Measurements from ENCODE around the gene GSTK1. TPM values are rescaled to one million over a fixed set of nuclear protein-coding genes. Genes with fewer than 3 reads are reported as not detected.
A peak's percentile ranks its signal among the peaks of the same experiment; 100 is the strongest.
"Not testable (repeated sequence)": the region's sequence is repeated elsewhere in the genome, so short reads cannot be mapped to it uniquely, and the experiment has no call there.

GSTK1 gene
- polyA plus RNA-seq, 1 donor from 2014 or later: 12.8 TPM

DNA sequence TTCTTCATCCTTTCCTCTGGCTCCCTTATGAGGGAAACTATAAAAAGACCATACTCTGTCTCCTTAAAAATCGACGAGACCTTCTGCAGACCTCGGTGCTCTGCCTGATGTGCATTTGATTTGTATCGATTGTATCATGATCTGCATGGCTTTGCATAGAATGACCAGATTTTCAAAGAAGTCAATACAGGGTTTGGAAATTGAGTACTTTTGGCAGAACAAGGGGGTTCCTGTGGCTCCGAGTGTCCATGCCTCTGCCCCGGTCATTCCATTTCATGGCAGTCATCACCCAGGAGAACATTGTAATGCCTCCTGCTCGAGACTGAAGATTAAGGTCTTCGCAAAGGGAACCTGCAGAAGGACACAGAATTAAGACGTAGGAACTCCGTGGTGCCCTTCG, 25.6 kb downstream of the GSTK1 start:
- no peaks in the 10 kb centered on the region for H3K9me2 ChIP-seq (ENCODE audit: insufficient read depth, low read length)
- H3K4me2 ChIP-seq (ENCODE audit: low read length): peak overlapping the region; percentile 90
- H4K20me1 ChIP-seq (ENCODE audit: insufficient read depth): no peaks in the 10 kb centered on the region
- H3K36me3 ChIP-seq (ENCODE audit: insufficient read depth, low read length): peaks cover 4% of the 10 kb centered on the region
- no peaks in the 10 kb centered on the region for H3K27me3 ChIP-seq (ENCODE audit: insufficient read depth, low read depth, low read length)
- no peaks in the 10 kb centered on the region for H3K9me3 ChIP-seq (ENCODE audit: low read length)
- H2AFZ ChIP-seq (ENCODE audit: low read depth, low read length): peak overlapping the region; percentile 96
- TF ChIP-seq MXI1 (conservative IDR thresholded peaks at IDR 0.05; ENCODE audit: poor library complexity, severe bottlenecking) (no peak), CTCF (IDR thresholded peaks at IDR 0.05; ENCODE audit: poor library complexity, severe bottlenecking) (no peak), RAD21 (conservative IDR thresholded peaks at IDR 0.05) (no peak), EP300 (conservative IDR thresholded peaks at IDR 0.05; ENCODE audit: poor library complexity, severe bottlenecking) (no peak), SMC3 (conservative IDR thresholded peaks at IDR 0.05; ENCODE audit: poor library complexity) (peak; percentile 9), REST (IDR thresholded peaks at IDR 0.05; ENCODE audit: borderline replicate concordance) (no peak)
- peak overlapping the region; percentile 89 for H3K27ac ChIP-seq (ENCODE audit: low read length)
- no peaks in the 10 kb centered on the region for H3F3A ChIP-seq (ENCODE audit: insufficient read depth, low read length, poor library complexity, severe bottlenecking)
- H3K4me3 ChIP-seq (ENCODE audit: low read length): peak overlapping the region; percentile 98
- peak overlapping the region; percentile 97 for H3K9ac ChIP-seq (ENCODE audit: low read length)
- H3K79me2 ChIP-seq (replicated peaks; ENCODE audit: insufficient read depth, low read length): peaks cover 40% of the 10 kb centered on the region

DNA sequence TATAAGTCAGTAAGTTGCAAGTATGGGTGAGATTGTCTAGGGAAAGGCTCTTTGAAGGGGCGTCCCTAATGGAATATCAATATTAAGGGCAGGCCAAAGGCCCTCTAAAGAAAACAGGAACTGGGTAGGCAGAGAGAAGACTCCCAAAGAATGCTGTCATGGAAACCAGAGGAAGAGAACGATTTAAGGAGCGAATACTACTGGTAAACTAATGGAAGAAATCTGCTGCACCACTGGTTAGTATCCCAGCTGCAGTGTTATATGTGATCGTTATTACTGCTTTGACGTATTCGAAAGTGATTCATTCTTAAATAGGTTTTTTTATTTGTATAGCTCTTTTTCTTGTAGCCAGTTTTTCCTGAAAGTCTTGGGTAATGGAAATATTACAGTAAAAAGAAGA, 26.2 kb downstream of the GSTK1 start:
- Histone ChIP-seq H2AFZ (ENCODE audit: low read depth, low read length) (no peak overlapping the region), H3K9me2 (ENCODE audit: insufficient read depth, low read length) (no peaks in the 10 kb centered on the region), H3K27me3 (ENCODE audit: insufficient read depth, low read depth, low read length) (no peaks in the 10 kb centered on the region), H3K9me3 (ENCODE audit: low read length) (no peaks in the 10 kb centered on the region), H3F3A (ENCODE audit: insufficient read depth, low read length, poor library complexity, severe bottlenecking) (no peaks in the 10 kb centered on the region), H3K4me2 (ENCODE audit: low read length) (peak overlapping the region; percentile 90), H3K27ac (ENCODE audit: low read length) (peak overlapping the region; percentile 89), H3K36me3 (ENCODE audit: insufficient read depth, low read length) (peaks cover 4% of the 10 kb centered on the region), H3K9ac (ENCODE audit: low read length) (peak overlapping the region; percentile 97), H3K79me2 (replicated peaks; ENCODE audit: insufficient read depth, low read length) (peaks cover 40% of the 10 kb centered on the region), H4K20me1 (ENCODE audit: insufficient read depth) (no peaks in the 10 kb centered on the region), H3K4me3 (ENCODE audit: low read length) (peak overlapping the region; percentile 98)
- no peak for TF ChIP-seq EZH2 (IDR thresholded peaks at IDR 0.05; ENCODE audit: borderline replicate concordance, insufficient read depth, low read length, poor library complexity, severe bottlenecking)
- no peak for TF ChIP-seq SMC3 (conservative IDR thresholded peaks at IDR 0.05; ENCODE audit: poor library complexity)
- TF ChIP-seq EP300 (conservative IDR thresholded peaks at IDR 0.05; ENCODE audit: poor library complexity, severe bottlenecking): no peak
- no peak for TF ChIP-seq TAF1 (IDR thresholded peaks at IDR 0.05; ENCODE audit: low read depth)
- no peak for TF ChIP-seq RAD21 (conservative IDR thresholded peaks at IDR 0.05)
- TF ChIP-seq MXI1 (conservative IDR thresholded peaks at IDR 0.05; ENCODE audit: poor library complexity, severe bottlenecking): no peak
- no peak for TF ChIP-seq POLR2AphosphoS5 (IDR thresholded peaks at IDR 0.05)
- TF ChIP-seq CTCF (IDR thresholded peaks at IDR 0.05; ENCODE audit: poor library complexity, severe bottlenecking): no peak
- no peak for TF ChIP-seq REST (IDR thresholded peaks at IDR 0.05; ENCODE audit: borderline replicate concordance)

DNA sequence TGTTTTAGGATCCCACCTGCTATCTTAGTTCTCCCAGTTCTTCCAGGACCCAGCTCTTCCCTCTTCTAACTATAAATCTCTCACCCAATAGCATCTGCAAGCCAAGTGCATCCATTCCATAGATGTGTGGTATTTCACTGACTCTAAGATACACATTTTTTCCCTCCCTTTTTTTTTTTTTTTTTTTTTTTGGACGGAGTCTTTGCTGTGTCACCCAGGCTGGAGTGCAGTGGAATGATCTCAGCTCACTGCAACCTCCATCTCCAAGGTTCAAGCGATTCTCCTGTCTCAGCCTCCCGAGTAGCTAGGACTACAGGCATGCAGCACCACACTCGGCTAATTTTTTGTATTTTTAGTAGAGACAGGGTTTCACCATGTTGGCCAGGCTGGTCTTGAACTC, 26.6 kb downstream of the GSTK1 start:
- Histone ChIP-seq H3K79me2 (replicated peaks; ENCODE audit: insufficient read depth, low read length) (peaks cover 40% of the 10 kb centered on the region), H3K9ac (ENCODE audit: low read length) (peak overlapping the region; percentile 97), H3K4me3 (ENCODE audit: low read length) (peak overlapping the region; percentile 98), H3K4me2 (ENCODE audit: low read length) (peak overlapping the region; percentile 90)
- H4K20me1 ChIP-seq (ENCODE audit: insufficient read depth); H3F3A ChIP-seq (ENCODE audit: insufficient read depth, low read length, poor library complexity, severe bottlenecking); H3K27me3 ChIP-seq (ENCODE audit: insufficient read depth, low read depth, low read length); H2AFZ ChIP-seq (ENCODE audit: low read depth, low read length); H3K9me2 ChIP-seq (ENCODE audit: insufficient read depth, low read length); H3K9me3 ChIP-seq (ENCODE audit: low read length); H3K27ac ChIP-seq (ENCODE audit: low read length); H3K36me3 ChIP-seq (ENCODE audit: insufficient read depth, low read length): not testable (repeated sequence)

Measured in neural cell (in vitro differentiated cells).